ENCODE measurements around the gene YTHDC2.

GRCh38 chr5:113552620-113553019, 39.1 kb downstream of the YTHDC2 start:
- no peak for TF ChIP-seq SIN3A (IDR thresholded peaks at IDR 0.05; ENCODE audit: borderline replicate concordance, insufficient read depth, low read length)
- no peak for TF ChIP-seq POLR2AphosphoS5 (IDR thresholded peaks at IDR 0.05; ENCODE audit: low read depth, low read length)
- TF ChIP-seq REST (IDR thresholded peaks at IDR 0.05; ENCODE audit: insufficient read depth in 1 of 2, low read depth in 2 of 2, low read length in 2 of 2) = no peak
- TF ChIP-seq TAF1 (IDR thresholded peaks at IDR 0.05; ENCODE audit: borderline replicate concordance, insufficient read depth, low read length) = no peak
- no peak for TF ChIP-seq FOXP2 (optimal IDR thresholded peaks at IDR 0.05; ENCODE audit: borderline replicate concordance, extremely low read depth, extremely low read length, insufficient read depth)
